KMS-11 (cell line): ENCODE measurements around the gene CARF.

ENCODE experiments used
- H2AFZ ChIP-seq: fragments of 200-600 bp; sonication (generic); 2 replicates; pipeline ENCODE4 v1.6.1; 2016; ENCODE audit warnings: antibody characterized with exemption, mixed run types, low read depth
- H3K27ac ChIP-seq: fragments of 200-600 bp; sonication (generic); 2 replicates; pipeline ENCODE4 v1.6.1; 2016; ENCODE audit warnings: mild to moderate bottlenecking, mixed run types
- H3K27me3 ChIP-seq: fragments of 200-600 bp; sonication (generic); 2 replicates; pipeline ENCODE4 v1.6.1; 2017; ENCODE audit warnings: mild to moderate bottlenecking, low read depth, mixed run types, moderate library complexity; ENCODE audit not compliant: insufficient read depth
- H3K36me3 ChIP-seq: fragments of 200-600 bp; sonication (generic); 2 replicates; pipeline ENCODE4 v1.6.1; 2017; ENCODE audit warnings: mild to moderate bottlenecking, mixed run types; ENCODE audit not compliant: insufficient read depth
- H3K4me1 ChIP-seq: fragments of 200-600 bp; sonication (generic); 2 replicates; pipeline ENCODE4 v1.6.1; 2016; ENCODE audit warnings: mild to moderate bottlenecking, low read depth, mixed run types; ENCODE audit not compliant: poor library complexity, severe bottlenecking
- H3K4me2 ChIP-seq: fragments of 200-600 bp; sonication (generic); 2 replicates; pipeline ENCODE4 v1.7.0; 2016; ENCODE audit warnings: mild to moderate bottlenecking, mixed run types
- H3K4me3 ChIP-seq: fragments of 200-600 bp; sonication (generic); IDR thresholded peaks from 2 replicates; pipeline ENCODE4 v1.6.1; 2017; ENCODE audit warnings: low read depth, low read length, mixed read lengths; ENCODE audit not compliant: insufficient read depth
- H3K79me2 ChIP-seq: fragments of 200-600 bp; sonication (generic); 2 replicates; pipeline ENCODE4 v1.6.1; 2016; ENCODE audit warnings: low read depth, mixed run types; ENCODE audit not compliant: insufficient read depth
- H3K9ac ChIP-seq: fragments of 200-600 bp; sonication (generic); 2 replicates; pipeline ENCODE4 v1.6.1; 2016; ENCODE audit warnings: mild to moderate bottlenecking, mixed run types
- H4K20me1 ChIP-seq: fragments of 200-600 bp; sonication (generic); 2 replicates; pipeline ENCODE4 v1.6.1; 2016; ENCODE audit warnings: mild to moderate bottlenecking, mixed run types; ENCODE audit not compliant: insufficient read depth
- CTCF ChIP-seq: fragments of 200-600 bp; sonication (generic); conservative IDR thresholded peaks from 2 replicates; pipeline ENCODE4 v1.6.1; 2017; ENCODE audit warnings: low read depth, mild to moderate bottlenecking, antibody characterized with exemption, low read length, moderate library complexity, mixed read lengths

CARF gene

DNA sequence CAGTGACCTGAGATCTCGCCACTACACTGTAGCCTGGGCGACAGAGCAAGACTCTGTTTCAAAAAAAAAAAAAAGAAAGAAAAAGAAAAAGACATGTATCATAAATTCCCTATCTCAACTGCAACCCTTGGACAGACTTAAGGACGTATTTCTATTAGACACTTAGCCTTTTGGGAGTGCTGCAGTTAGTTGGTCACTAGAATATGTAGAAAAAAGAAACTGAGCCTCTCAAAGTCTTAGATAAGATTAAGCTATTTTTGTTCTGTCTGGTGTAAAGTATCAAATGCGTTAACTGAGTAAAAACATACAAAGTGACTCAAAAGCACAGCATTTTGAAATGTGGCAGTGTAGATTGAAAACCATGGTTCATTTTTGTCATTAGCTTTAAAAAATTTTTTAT lies 109.9 kb downstream of the CARF start:
- no peaks in the 10 kb centered on the region for H4K20me1 ChIP-seq
- no peaks in the 10 kb centered on the region for H3K36me3 ChIP-seq
- H3K4me3 ChIP-seq, result no peak overlapping the region
- TF ChIP-seq CTCF, result no peak
- no peaks in the 10 kb centered on the region for H3K79me2 ChIP-seq
- H3K27me3 ChIP-seq, result no peaks in the 10 kb centered on the region
- no peak overlapping the region for H3K27ac ChIP-seq
- no peak overlapping the region for H2AFZ ChIP-seq
- H3K4me1 ChIP-seq, result peaks cover 27% of the 10 kb centered on the region
- no peak overlapping the region for H3K9ac ChIP-seq
- no peak overlapping the region for H3K4me2 ChIP-seq

- Histone ChIP-seq H3K4me2 (no peak overlapping the region), H3K79me2 (no peaks in the 10 kb centered on the region), H3K27ac (no peak overlapping the region), H3K4me3 (no peak overlapping the region), H4K20me1 (no peaks in the 10 kb centered on the region), H2AFZ (no peak overlapping the region), H3K36me3 (no peaks in the 10 kb centered on the region), H3K9ac (no peak overlapping the region), H3K27me3 (no peaks in the 10 kb centered on the region), H3K4me1 (peaks cover 19% of the 10 kb centered on the region)
- TF ChIP-seq CTCF, result no peak
These were observed 110.7 kb downstream of the CARF start for GRCh38 chr2:203022751-203023150.

GRCh38 chr2:203025592-203025991 lies 113.5 kb downstream of the CARF start:
- Histone ChIP-seq H3K4me1 (no peaks in the 10 kb centered on the region), H3K9ac (no peak overlapping the region), H3K27ac (no peak overlapping the region), H2AFZ (no peak overlapping the region), H3K36me3 (no peaks in the 10 kb centered on the region), H4K20me1 (no peaks in the 10 kb centered on the region), H3K4me3 (no peak overlapping the region), H3K27me3 (no peaks in the 10 kb centered on the region), H3K79me2 (no peaks in the 10 kb centered on the region), H3K4me2 (no peak overlapping the region)
- TF ChIP-seq CTCF, result no peak

GRCh38 chr2:203030545-203030944 lies 118.5 kb downstream of the CARF start:
- no peak for TF ChIP-seq CTCF
- H3K27me3 ChIP-seq, result no peaks in the 10 kb centered on the region

More at GRCh38 chr2:203030545-203030944, 118.5 kb downstream of the CARF start:
- Histone ChIP-seq H3K4me3 (no peak overlapping the region), H3K9ac (no peak overlapping the region), H3K4me2 (no peak overlapping the region), H2AFZ (no peak overlapping the region), H3K4me1 (peaks cover 6% of the 10 kb centered on the region), H4K20me1 (no peaks in the 10 kb centered on the region), H3K27ac (no peak overlapping the region), H3K79me2 (no peaks in the 10 kb centered on the region), H3K36me3 (no peaks in the 10 kb centered on the region)
